ENCODE results near the gene CEP85L.

DNA sequence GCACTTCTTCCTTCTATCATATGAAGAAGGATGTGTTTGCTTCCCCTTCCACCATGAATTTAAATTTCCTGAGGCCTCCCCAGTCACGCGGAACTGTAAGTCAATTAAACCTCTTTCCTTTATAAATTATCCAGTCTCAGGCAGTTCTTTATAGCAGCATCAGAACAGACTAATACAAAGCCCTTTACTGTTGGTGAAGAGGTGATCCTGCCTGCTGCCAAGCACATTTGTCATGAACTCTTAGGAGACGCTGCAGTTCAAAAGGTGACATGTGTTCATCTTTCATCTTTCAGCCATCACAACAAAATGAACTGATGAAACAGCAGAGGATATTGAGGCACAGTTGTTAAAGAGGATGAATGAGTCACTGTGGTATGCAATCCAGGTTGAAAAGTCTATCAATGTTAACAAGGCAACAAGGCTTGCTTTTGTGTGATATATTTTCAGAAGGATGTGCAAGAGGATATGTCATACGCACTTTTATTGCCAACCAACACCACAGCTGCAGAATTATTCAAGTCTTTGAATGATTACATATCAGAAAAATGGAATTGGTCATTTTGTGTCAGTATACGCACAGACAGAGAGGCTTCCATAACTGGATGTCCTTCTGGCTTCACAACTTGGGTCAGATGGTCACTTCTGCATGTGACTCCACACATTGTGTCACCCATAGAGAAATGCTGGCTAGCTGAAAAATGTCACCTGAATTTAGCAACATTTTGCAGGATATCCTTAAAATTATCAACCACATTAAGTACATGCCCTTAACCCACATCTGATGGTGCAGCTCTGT is 155.7 kb downstream of the CEP85L start:
- TF ChIP-seq, protein P1, sequence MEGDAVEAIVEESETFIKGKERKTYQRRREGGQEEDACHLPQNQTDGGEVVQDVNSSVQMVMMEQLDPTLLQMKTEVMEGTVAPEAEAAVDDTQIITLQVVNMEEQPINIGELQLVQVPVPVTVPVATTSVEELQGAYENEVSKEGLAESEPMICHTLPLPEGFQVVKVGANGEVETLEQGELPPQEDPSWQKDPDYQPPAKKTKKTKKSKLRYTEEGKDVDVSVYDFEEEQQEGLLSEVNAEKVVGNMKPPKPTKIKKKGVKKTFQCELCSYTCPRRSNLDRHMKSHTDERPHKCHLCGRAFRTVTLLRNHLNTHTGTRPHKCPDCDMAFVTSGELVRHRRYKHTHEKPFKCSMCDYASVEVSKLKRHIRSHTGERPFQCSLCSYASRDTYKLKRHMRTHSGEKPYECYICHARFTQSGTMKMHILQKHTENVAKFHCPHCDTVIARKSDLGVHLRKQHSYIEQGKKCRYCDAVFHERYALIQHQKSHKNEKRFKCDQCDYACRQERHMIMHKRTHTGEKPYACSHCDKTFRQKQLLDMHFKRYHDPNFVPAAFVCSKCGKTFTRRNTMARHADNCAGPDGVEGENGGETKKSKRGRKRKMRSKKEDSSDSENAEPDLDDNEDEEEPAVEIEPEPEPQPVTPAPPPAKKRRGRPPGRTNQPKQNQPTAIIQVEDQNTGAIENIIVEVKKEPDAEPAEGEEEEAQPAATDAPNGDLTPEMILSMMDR (conservative IDR thresholded peaks at IDR 0.05; ENCODE audit: low read length) = no peak
- no peak for TF ChIP-seq EZH2phosphoT487 (IDR thresholded peaks at IDR 0.05; ENCODE audit: borderline replicate concordance, low read depth, low read length)

Measured in OCI-LY7 (cell line).